Endothelial cell of umbilical vein (primary cell): ENCODE data around the gene PNMA6F. TPM values are rescaled to one million over a fixed set of nuclear protein-coding genes. Genes with fewer than 3 reads are reported as not detected.

Source experiments
- BruUV-seq: library from RNA; stranded (reverse); fragments of 400-500 nt; replicated peaks from 2 replicates; lab custom pipeline; 2021; lab: Mats Ljungman, UMichigan
- CTCF ChIA-PET: fragments of 300-600, 350-600 bp; sonication (Branson Sonifier 250); formaldehyde crosslinking; loops from one replicate; lab custom pipeline; 2021; ENCODE audit warnings: antibody characterized with exemption, inconsistent platforms; lab: Charles Lee
- POLR2A ChIA-PET: fragments of 300-600, 350-600 bp; sonication (Branson Sonifier 250); formaldehyde crosslinking; loops from one replicate; lab custom pipeline; 2021; ENCODE audit warnings: antibody characterized with exemption, inconsistent platforms; lab: Charles Lee
- DNase-seq: peaks from one replicate; pipeline ENCODE4 v3.0.0-alpha.2; 2011; ENCODE audit warnings: low read depth, low spot score
- FAIRE-seq: peaks from 2 replicates; lab custom pipeline; 2011; peaks lifted over from hg19 to GRCh38; lab: Jason Lieb, UNC
- H2AFZ ChIP-seq: 2 replicates; pipeline ENCODE4 v1.6.0; 2012; ENCODE audit warnings: low read depth, low read length, control low read depth, inconsistent platforms
- H3K27ac ChIP-seq: 2 replicates; pipeline ENCODE4 v1.5.1; 2011; ENCODE audit warnings: low read depth, mild to moderate bottlenecking, control low read depth, low read length, moderate library complexity; ENCODE audit not compliant: insufficient read depth
- H3K27me3 ChIP-seq, 2 experiments: 2 replicates each; pipeline versions ENCODE4 v1.6.0 to v1.6.1; 2011; ENCODE audit warnings: low read length in 2 of 2, mixed read lengths in 1 of 2; ENCODE audit not compliant: control insufficient read depth in 2 of 2, insufficient read depth in 2 of 2
- H3K36me3 ChIP-seq, 2 experiments: 2 replicates in 1 of 2; 3 replicates in 1 of 2; pipeline ENCODE4 v1.5.1; 2011; ENCODE audit warnings: low read length in 2 of 2, mild to moderate bottlenecking in 1 of 2, moderate library complexity in 1 of 2; ENCODE audit not compliant: control insufficient read depth in 2 of 2, insufficient read depth in 2 of 2; ENCODE audit errors: extremely low read depth in 1 of 2
- H3K4me1 ChIP-seq: 3 replicates; pipeline ENCODE4 v1.5.1; 2011; ENCODE audit warnings: mild to moderate bottlenecking, low read length; ENCODE audit not compliant: control insufficient read depth, insufficient read depth; ENCODE audit errors: extremely low read depth
- H3K4me2 ChIP-seq: 2 replicates; pipeline ENCODE4 v1.6.1; 2011; ENCODE audit warnings: low read length, control low read depth, mixed read lengths; ENCODE audit not compliant: insufficient read depth
- H3K4me3 ChIP-seq, 3 experiments: fragments of 200-600 bp in 1 of 3; sonication (generic), shearing (Covaris generic) in 1 of 3; replicated peaks in 1 of 3; 2 replicates each; pipeline ENCODE4 v1.5.1; 2011 to 2016; ENCODE audit warnings: control low read depth in 3 of 3, low read length in 3 of 3, mild to moderate bottlenecking in 2 of 3, inconsistent platforms in 1 of 3, low read depth in 1 of 3, moderate library complexity in 1 of 3; ENCODE audit not compliant: insufficient read depth in 1 of 3
- H3K79me2 ChIP-seq: 2 replicates; pipeline ENCODE4 v1.6.0; 2012; ENCODE audit warnings: low read length, inconsistent platforms; ENCODE audit not compliant: control insufficient read depth, insufficient read depth
- H3K9ac ChIP-seq: replicated peaks from 2 replicates; pipeline ENCODE3; 2011; ENCODE audit warnings: low read length, control low read depth; ENCODE audit not compliant: insufficient read depth; ENCODE audit errors: extremely low read depth
- H3K9me1 ChIP-seq: replicated peaks from 3 replicates; pipeline ENCODE4 v1.6.0; 2011; ENCODE audit warnings: mild to moderate bottlenecking, low read length; ENCODE audit not compliant: control insufficient read depth, insufficient read depth; ENCODE audit errors: extremely low read depth
- H3K9me3 ChIP-seq: replicated peaks from 2 replicates; pipeline ENCODE4 v1.5.1; 2012; ENCODE audit warnings: low read length, inconsistent platforms; ENCODE audit not compliant: control insufficient read depth, insufficient read depth
- H4K20me1 ChIP-seq: replicated peaks from 2 replicates; pipeline ENCODE3; 2011; ENCODE audit warnings: mild to moderate bottlenecking, low read length; ENCODE audit not compliant: control insufficient read depth, insufficient read depth; ENCODE audit errors: extremely low read depth
- FOS ChIP-seq: IDR thresholded peaks from 2 replicates; pipeline ENCODE4 v1.6.1; 2011; ENCODE audit warnings: mild to moderate bottlenecking, low read length, moderate library complexity, borderline replicate concordance; ENCODE audit not compliant: insufficient read depth
- GATA2 ChIP-seq: IDR thresholded peaks from 2 replicates; pipeline ENCODE4 v1.7.0; 2011; ENCODE audit warnings: low read depth, mild to moderate bottlenecking, moderate library complexity, mixed read lengths, low read length; ENCODE audit not compliant: insufficient read length, insufficient read depth
- JUN ChIP-seq: IDR thresholded peaks from 2 replicates; pipeline ENCODE4 v1.6.1; 2011; ENCODE audit warnings: borderline replicate concordance, low read depth; ENCODE audit not compliant: insufficient read length, insufficient read depth
- POLR2A ChIP-seq: IDR thresholded peaks from 2 replicates; pipeline ENCODE4 v1.6.1; 2012; ENCODE audit warnings: low read depth, mild to moderate bottlenecking, control low read depth, low read length
- POLR2AphosphoS5 ChIP-seq: IDR thresholded peaks from 2 replicates; pipeline ENCODE4 v1.6.1; 2012; ENCODE audit warnings: low read depth, mild to moderate bottlenecking, control low read depth, low read length, moderate library complexity; ENCODE audit not compliant: insufficient read depth
- dilution Hi-C: fragments of 300-500 bp; cut with MboI; formaldehyde crosslinking; loops from one replicate; pipeline ENCODE4 v1.15.0; 2019; ENCODE audit warnings: low sequenced_read_pairs; ENCODE audit not compliant: extremely low pct_ligation_motif_present
- intact Hi-C: fragments of 100-400 bp; cut with micrococcal nuclease; formaldehyde crosslinking; loops from one replicate; pipeline ENCODE4 v1.10.0; 2022
- polyA plus RNA-seq, 4 experiments: library from polyadenylated mRNA; depleted of rRNA in 3 of 4; stranded (reverse) in 3 of 4; unstranded in 1 of 4; fragments of >200 nt; gene quantifications; 2 replicates each; pipeline versions ENCODE4 v1.2.1 to v1.2.3, GENCODE V29; 2011 to 2012; ENCODE audit warnings: missing spikeins in 1 of 4
- total RNA-seq: library from RNA; stranded (reverse); gene quantifications from 2 replicates; pipeline ENCODE4 v1.2.3, GENCODE V29; 2021
- TF ChIP-seq, protein P1 (sequence below): IDR thresholded peaks from 2 replicates; pipeline ENCODE4 v1.6.1; 2011; ENCODE audit not compliant: insufficient read depth, insufficient read length
- TF ChIP-seq, protein P2 (sequence below), 2 donors: IDR thresholded peaks; 1 replicate in 1 of 2; 2 replicates in 1 of 2; pipeline ENCODE4 v1.5.1; 2011; ENCODE audit warnings: low read length in 2 of 2, mild to moderate bottlenecking in 2 of 2, moderate library complexity in 2 of 2, control low read depth in 1 of 2, inconsistent platforms in 1 of 2, low read depth in 1 of 2; ENCODE audit not compliant: insufficient read depth in 1 of 2; ENCODE audit errors: extremely low read depth in 1 of 2

The PNMA6F gene
- total and polyA plus RNA-seq, 2 donors (not counting 3 experiments of a cell fraction or from before 2014, with no cell fraction given), result not detected

DNA sequence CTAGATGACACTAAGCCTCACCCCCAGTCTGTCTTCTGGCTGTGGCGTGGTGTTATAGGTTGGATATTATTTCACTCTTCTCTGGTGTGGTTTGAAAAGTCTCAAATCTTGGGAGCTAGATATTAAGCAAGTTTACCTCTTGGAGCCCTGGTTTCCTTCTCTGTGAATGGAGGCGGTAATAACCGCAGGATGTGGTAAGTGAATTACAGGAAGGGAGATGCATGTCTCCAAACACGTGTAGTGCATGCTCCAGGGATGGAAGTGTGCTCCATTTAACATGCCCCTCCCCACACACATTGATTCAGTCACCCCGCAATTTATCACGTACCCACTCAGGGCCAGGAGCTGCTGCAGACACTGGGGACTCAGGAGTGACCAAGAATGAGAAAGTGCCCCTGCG, 17.3 kb upstream of the PNMA6F start:
- ChIA-PET CTCF (no interaction called here), POLR2A (no interaction called here)
- Histone ChIP-seq H3K4me2 (no peak overlapping the region), H3K79me2 (peaks cover 12% of the 10 kb centered on the region), H3K27me3 (no peaks in the 10 kb centered on the region), H4K20me1 (no peaks in the 10 kb centered on the region), H3K4me3 (no peak overlapping the region), H3K9me3 (no peaks in the 10 kb centered on the region), H3K36me3 (no peaks in the 10 kb centered on the region), H3K4me1 (no peaks in the 10 kb centered on the region), H3K9me1 (no peaks in the 10 kb centered on the region), H3K9ac (no peak overlapping the region), H2AFZ (no peak overlapping the region), H3K27ac (no peak overlapping the region)
- DNase-seq (no peak), FAIRE-seq (no peak)
- intact Hi-C loops (no loop called here), dilution Hi-C loops (no loop called here)
- no TSS peak for BruUV-seq
- no peak for TF ChIP-seq POLR2AphosphoS5
- TF ChIP-seq FOS, result no peak
- TF ChIP-seq JUN, result no peak
- TF ChIP-seq, protein P1, sequence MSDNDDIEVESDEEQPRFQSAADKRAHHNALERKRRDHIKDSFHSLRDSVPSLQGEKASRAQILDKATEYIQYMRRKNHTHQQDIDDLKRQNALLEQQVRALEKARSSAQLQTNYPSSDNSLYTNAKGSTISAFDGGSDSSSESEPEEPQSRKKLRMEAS, result no peak
- no peak for TF ChIP-seq POLR2A
- TF ChIP-seq, protein P2, sequence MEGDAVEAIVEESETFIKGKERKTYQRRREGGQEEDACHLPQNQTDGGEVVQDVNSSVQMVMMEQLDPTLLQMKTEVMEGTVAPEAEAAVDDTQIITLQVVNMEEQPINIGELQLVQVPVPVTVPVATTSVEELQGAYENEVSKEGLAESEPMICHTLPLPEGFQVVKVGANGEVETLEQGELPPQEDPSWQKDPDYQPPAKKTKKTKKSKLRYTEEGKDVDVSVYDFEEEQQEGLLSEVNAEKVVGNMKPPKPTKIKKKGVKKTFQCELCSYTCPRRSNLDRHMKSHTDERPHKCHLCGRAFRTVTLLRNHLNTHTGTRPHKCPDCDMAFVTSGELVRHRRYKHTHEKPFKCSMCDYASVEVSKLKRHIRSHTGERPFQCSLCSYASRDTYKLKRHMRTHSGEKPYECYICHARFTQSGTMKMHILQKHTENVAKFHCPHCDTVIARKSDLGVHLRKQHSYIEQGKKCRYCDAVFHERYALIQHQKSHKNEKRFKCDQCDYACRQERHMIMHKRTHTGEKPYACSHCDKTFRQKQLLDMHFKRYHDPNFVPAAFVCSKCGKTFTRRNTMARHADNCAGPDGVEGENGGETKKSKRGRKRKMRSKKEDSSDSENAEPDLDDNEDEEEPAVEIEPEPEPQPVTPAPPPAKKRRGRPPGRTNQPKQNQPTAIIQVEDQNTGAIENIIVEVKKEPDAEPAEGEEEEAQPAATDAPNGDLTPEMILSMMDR (IDR thresholded peaks at IDR 0.05; ENCODE audit: extremely low read depth in 1 of 2, insufficient read depth in 1 of 2, low read depth in 1 of 2, low read length in 2 of 2), result no peak
- no peak for TF ChIP-seq GATA2
